HG02970 (cell line): ENCODE data around the gene SLC35G6.
"Not testable (repeated sequence)": the region's sequence is repeated elsewhere in the genome, so short reads cannot be mapped to it uniquely, and the experiment has no call there.

ENCODE experiments used
- ATAC-seq: cut with Tn5 transposase; IDR thresholded peaks from one replicate; pipeline ENCODE4 v1.9.1; 2021; ENCODE audit warnings: mild to moderate bottlenecking, moderate library complexity, moderate number of reproducible peaks; ENCODE audit not compliant: unreplicated experiment, low FRiP score

SLC35G6 gene

DNA sequence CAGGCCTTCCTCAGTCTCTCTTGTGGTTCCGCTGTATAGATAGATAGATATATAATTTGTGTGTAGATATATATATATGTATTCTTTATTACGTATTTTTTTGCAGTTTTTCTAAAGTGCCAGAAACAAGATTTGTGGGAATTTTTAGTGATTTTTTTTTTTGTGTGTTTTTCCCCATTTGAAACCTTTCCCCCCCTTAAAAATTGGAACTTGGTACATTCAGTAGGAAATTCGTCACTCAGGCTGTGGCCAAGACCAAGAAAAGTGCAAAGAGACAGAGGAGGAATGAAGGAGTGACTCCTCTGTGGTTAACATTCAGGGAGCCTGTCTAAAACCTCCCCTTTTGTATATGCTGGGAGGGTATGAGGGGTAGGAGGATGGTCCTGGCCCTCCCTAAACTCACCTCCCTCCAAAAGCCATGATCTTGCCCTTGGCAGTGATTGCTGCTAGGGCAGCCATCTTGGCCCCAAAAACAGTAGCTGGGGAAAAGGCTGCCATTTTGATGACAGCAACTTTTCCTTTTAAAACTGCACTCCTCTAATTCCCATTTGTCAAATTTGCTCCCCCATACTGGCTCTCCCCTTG lies 21.2 kb upstream of the SLC35G6 start:
- ATAC-seq = no peak

DNA sequence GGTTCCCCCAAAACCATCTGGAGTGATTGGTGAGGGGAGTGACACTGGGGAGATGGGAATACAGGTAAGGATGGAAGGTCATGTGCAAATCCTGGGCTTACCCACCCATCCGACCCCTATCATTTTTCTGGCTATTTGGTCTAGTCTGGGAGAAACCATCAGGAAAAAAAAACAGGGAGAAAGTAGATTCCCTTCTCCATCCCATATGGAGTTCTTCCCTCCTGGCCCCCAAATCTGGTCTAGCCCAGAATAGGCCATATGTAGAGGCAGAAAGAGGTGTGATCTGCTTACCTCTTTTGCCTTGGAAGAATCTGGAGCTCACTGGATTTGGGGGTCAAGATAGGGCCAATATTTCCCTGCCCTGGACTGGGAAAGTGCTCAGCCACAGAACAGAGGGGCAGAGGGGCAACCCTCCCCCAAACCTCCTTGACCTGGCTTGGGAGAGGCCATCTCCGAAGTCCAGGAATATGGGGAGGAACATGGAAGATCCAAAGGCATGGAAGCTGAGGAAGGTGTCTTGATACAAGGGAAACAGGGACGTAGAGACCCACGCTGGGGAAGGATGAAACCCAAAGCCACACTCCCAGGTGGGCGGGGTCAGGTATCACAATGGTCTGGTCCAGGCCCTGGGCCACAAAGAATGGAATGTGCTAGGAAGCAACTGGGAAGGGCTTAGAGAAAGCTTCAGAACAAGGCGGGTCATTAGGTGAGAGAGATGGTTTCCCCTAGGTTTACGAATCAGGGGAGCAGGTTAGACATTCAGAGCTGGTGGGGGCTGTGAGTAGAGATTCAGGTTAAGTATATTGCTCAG lies 20.2 kb upstream of the SLC35G6 start:
- ATAC-seq = no peak

DNA sequence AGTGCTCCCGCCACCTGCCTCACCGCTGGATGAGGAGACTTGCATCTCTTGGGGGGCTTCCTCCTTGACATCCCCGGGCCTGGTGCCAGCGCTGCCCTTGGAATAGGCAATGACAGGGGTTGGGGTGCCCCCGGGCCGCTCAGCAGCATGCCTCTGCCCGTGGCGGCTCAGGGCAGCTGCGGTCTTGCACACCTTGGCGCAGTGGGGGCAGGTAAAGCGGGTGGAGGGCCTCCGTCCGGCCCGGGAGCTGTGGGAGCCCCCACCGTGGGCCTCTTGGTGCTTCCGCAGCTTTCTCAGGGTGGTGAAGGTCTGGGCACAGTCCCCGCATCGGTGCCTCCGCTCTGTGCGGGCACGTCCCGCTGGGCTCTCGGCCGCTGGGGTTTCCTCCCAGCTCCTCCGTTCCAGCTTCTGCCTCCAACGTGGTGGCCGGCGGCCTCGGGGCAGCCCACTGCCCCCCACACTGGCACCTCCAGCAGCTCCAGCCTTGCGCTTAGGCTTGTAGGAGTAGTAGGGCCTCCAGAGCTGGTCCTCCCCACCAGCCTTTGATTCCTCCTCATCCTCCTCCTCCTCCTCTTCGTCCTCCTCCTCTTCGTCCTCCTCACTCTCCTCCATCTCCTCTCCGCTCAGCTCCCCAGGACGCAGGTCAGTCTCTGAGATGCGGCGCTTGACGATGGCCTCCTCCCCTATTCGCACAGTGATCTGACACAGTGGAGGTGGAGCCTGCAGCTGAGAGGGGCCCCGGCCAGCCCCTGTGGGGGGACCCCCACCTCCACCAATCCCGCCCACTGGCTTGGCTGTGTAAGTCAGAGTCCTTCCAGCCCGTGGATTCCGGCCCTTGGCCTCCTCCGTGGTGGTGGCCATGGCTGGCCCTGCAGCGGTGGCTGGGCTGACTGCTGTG lies 18.5 kb upstream of the SLC35G6 start:
- no peak for ATAC-seq

- ATAC-seq = no peak
Observed at GRCh38 chr17:7463372-7463846, 17.8 kb upstream of the SLC35G6 start.

DNA sequence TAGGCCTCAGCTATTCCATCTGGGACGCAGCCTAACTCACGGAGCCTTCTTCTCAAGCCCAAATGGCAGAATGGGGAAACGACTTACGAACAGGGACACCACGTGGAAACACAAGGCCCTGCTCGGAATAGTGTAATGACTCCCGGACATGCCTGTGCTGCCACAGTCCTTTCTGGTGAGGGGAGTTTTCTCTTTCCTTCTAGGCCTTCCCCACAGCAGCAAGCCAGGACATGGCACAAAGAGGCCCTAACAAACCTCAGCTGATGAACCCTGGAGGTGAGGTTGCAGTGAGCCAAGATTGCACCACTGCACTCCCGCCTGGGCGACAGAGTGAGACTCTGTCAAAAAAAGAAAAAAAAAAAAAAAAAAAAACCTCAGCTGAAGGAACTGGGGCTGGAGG lies 17.2 kb upstream of the SLC35G6 start:
- no peak for ATAC-seq

DNA sequence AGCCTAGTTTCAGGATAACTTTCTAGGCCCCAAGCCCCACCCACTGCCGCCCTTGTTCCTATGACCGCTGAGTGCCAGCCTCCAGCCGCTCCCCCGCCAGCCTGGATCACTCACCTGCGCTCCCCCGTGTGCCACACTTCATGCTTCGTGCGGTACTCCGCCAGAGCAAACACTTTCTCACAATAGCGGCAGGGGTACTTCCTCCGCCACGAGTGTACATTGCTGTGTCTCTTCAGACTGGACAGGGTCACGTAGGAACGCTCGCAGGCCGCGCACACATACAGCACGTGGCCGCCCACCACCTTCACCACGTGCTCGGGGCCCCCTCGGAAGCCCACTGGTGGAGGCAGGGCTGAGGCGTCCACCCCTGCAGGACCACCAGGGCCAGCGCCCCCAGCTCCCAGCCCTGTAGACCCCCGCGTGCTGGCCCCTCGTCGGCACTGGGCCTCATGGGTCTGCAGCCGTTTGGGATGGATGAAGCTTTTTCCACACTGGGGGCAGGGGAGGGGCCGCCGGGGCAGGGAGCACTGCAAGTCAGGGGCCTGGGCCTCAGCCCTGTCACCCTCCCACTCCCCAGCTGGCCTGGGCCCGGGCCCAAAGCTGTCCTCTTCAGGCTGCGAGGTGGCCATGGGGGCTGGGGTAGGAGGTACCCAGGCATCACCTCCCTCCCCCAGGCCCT lies 15.5 kb upstream of the SLC35G6 start:
- ATAC-seq = no peak

DNA sequence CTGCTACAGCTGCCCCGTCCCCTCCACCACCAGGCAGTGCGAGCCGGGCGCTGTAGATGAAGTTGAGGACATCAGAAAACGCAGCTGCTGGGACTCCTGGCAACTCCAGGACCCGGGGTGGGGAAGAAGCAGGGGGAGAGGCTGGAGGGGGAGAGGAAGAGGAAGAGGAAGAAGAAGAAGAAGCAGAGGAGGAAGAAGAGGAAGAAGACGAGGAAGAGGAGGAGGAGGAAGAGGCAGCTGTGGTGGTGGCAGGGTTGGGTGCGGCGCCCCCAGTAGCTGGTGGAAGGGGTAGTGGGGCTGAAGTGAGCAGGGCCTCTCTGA lies 15.0 kb upstream of the SLC35G6 start:
- no peak for ATAC-seq

DNA sequence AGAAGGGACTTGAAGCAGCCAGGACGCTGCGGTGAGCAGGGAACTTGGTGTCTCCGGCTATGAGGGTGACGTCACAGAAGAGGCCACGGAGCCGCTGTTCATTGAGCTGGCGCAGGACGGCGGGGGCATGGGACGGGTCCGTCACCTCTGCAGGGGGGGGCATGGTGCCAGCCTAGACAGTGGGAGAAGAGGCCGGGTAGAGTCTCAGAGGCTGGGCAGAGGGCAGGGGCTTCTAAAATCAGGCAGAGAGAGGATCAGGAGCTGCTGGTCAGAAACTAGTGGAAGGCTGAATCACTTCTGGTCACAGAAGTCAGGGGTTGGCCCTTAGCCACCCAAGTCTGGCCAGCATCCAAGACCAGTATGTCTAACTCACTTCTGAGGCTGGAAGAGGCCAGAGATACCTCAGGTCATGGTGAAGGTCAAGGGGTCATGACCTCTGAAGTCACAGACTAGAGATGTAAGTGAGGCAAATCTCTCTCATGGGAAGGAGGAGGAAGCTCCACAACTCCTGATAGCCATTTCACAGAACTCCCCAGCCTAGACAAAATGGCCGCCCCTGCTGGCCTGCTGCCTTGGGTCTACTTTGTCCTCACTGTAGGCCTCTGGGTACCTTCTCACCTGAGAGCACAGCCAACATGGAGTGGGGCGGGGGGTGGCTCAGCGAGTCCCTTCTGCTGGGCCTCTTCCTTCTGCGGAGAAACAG lies 14.5 kb upstream of the SLC35G6 start:
- ATAC-seq = no peak

- no peak for ATAC-seq
Observed at GRCh38 chr17:7467498-7467897, 13.7 kb upstream of the SLC35G6 start.

DNA sequence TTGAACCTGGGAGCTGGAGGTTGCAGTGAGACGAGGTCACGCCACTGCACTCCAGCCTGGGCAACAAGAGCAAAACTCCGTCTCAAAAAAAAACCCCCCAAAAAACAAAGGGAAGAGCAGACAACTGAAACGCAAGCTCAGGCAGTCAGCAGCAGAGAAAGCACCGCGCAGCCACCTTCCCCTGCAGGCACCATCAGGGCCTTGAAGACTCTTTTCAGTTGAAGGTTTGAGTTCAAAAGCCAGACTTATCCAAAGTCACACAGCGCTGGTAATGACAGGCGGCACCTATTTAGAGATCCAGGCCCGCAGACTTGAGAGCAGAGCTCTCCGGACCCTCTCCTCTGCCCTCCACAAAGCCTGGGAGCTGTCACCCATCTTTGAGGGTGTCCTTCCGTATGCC lies 13.0 kb upstream of the SLC35G6 start:
- ATAC-seq = no peak

DNA sequence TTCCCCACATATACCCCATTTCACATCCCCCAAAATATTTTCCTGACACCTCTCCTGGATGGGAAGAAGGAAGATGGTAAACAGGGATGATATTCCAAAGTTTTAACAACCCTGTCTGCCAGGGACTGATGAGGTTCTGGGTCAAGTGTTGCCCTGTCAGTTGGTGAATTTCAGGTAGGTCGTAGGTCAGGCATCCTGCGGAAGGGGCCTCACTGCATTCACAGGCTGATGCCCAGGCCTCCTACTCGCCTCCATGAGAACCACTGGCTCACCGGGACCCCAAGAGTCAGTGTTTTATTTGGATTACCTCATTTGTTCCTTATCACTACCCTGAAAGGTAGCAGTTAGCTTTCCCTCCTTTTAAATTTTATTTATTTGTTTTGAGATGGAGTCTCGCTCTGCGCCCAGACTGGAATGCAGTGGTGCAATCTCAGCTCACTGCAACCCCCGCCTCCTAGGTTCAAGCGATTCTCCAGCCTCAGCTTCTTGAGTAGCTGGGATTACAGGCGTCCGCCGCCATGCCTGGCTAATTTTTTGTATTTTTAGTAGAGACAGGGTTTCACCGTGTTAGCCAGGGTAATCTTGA lies 12.3 kb upstream of the SLC35G6 start:
- no peak for ATAC-seq

DNA sequence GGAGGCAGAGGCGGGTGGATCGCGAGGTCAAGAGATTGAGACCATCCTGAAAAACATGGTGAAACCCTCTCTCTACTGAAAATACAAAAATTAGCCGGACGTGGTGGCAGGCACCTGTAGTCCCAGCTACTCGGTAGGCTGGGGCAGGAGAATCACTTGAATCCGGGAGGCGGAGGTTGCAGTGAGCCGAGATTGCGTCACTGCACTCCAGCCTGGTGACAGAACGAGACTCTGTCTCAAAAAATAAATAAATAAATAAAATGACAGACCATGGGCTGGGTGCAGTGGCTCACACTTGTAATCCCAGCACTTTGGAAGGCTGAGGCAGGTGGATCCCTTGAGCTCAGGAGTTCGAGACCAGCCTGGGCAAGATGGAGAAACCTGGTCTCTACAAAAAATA lies 11.4 kb upstream of the SLC35G6 start:
- not testable (repeated sequence) for ATAC-seq

- not testable (repeated sequence) for ATAC-seq
Observed at GRCh38 chr17:7470457-7470973, 10.7 kb upstream of the SLC35G6 start.

- ATAC-seq = no peak
Observed at GRCh38 chr17:7471729-7472128, 9.5 kb upstream of the SLC35G6 start.

GRCh38 chr17:7474767-7475166 lies 6.5 kb upstream of the SLC35G6 start:
- ATAC-seq = not testable (repeated sequence)

DNA sequence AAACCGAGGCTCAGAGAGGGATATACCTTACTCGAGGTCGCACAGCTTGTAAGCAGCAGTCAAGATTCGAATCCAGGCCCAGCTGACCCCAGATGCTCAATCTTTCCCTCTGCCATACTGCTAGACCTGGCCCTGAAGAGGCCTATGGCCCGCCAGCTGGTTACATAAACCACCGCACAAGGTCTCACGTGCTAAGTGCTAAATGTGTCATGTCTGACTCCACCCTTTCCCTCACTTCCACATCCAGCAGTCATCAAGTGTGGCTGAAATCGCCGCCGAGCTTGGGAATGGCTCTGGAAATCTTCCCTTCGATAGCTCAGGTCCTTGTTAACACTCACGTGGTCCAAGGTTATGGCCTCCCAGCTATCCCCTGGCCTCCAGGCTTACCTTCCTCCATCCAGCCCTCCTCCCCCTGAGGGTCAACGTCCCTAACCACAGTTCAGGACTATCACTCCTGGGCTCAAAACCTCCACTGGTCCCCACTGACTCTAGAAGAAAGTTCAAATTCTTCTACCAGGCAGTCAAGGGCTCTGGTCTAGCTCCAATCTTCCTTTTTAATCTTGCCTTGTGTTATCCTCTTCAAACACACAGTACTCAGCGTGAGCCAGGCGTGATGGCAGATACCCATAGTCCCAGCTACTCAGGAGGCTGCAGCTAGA lies 5.4 kb upstream of the SLC35G6 start:
- no peak for ATAC-seq

- no peak for ATAC-seq
Observed at GRCh38 chr17:7476494-7476893, 4.8 kb upstream of the SLC35G6 start.

GRCh38 chr17:7476951-7477350 lies 4.3 kb upstream of the SLC35G6 start:
- ATAC-seq = no peak
